K562 (cell line): ENCODE data around the gene SLC1A2. TPM values are rescaled to one million over a fixed set of nuclear protein-coding genes. Genes with fewer than 3 reads are reported as not detected.

ENCODE experiments used
- E2F6 ChIP-seq, 2 experiments: IDR thresholded peaks; 2 replicates each; pipeline ENCODE4 v1.6.1; 2011; ENCODE audit warnings: borderline replicate concordance in 1 of 2, control low read depth in 1 of 2, low read depth in 1 of 2, low read length in 1 of 2, mild to moderate bottlenecking in 1 of 2, mixed read lengths in 1 of 2, moderate library complexity in 1 of 2; ENCODE audit not compliant: insufficient read depth in 1 of 2, insufficient read length in 1 of 2, poor library complexity in 1 of 2, severe bottlenecking in 1 of 2; ENCODE audit errors: extremely low read depth in 1 of 2
- ILF3 ChIP-seq: fragments of 450-650 bp; IDR thresholded peaks from 2 replicates; pipeline ENCODE4 v1.6.1; 2018; ENCODE audit warnings: antibody characterized with exemption, mild to moderate bottlenecking, moderate library complexity, borderline replicate concordance
- MCM2 ChIP-seq: fragments of 450-650 bp; IDR thresholded peaks from 2 replicates; pipeline ENCODE4 v1.6.1; 2017; ENCODE audit warnings: low read depth, mild to moderate bottlenecking
- MXD1 ChIP-seq: fragments of 250-450 bp; sonication (Bioruptor Pico); IDR thresholded peaks from 2 replicates; pipeline ENCODE4 v1.8.0; 2021; ENCODE audit warnings: borderline replicate concordance, mild to moderate bottlenecking, moderate library complexity; ENCODE audit not compliant: poor library complexity, severe bottlenecking
- PBX2 ChIP-seq, 2 experiments: IDR thresholded peaks in 1 of 2; conservative IDR thresholded peaks in 1 of 2; 2 replicates each; pipeline ENCODE4 v1.6.1; 2016; ENCODE audit warnings: low read depth in 2 of 2, mild to moderate bottlenecking in 1 of 2, missing compliant biosample characterization in 1 of 2, missing genetic modification characterization in 1 of 2, moderate library complexity in 1 of 2
- RBM34 ChIP-seq: fragments of 200-400 bp; formaldehyde crosslinking; IDR thresholded peaks from 2 replicates; pipeline ENCODE4 v1.6.1; 2018; ENCODE audit warnings: low read length, borderline replicate concordance; ENCODE audit not compliant: insufficient read depth
- ZNF384 ChIP-seq: IDR thresholded peaks from 2 replicates; pipeline ENCODE4 v1.6.1; 2012; ENCODE audit warnings: low read depth, low read length, improper control_type of control experiment
- ZNF655 ChIP-seq: fragments of 250-450 bp; sonication (Bioruptor Pico); IDR thresholded peaks from 2 replicates; pipeline ENCODE4 v1.5.0; 2021
- polyA plus RNA-seq, 8 experiments: library from polyadenylated mRNA; depleted of rRNA in 4 of 8; stranded (reverse) in 5 of 8; unstranded in 3 of 8; fragments of >200 nt; fragmentation: Nextera tagmentation in 2 of 8; fragmentation: Illumina TruSeq in 1 of 8; extraction: Ambion mirVana in 2 of 8; extraction: Trizol in 1 of 8; gene quantifications; 2 replicates each; pipeline versions ENCODE4 v1.2.1 to v1.2.3, GENCODE V29; 2011 to 2014; ENCODE audit warnings: inconsistent platforms in 1 of 8, missing spikeins in 1 of 8
- total RNA-seq, 7 experiments: library from RNA; depleted of rRNA in 6 of 7; stranded (reverse); fragments of >200 nt in 6 of 7; fragmentation: Illumina TruSeq in 2 of 7; extraction: Trizol in 2 of 7; gene quantifications; 2 replicates each; pipeline versions ENCODE4 v1.2.1 to v1.2.3, GENCODE V29; 2011 to 2021; ENCODE audit warnings: low replicate concordance in 1 of 7

SLC1A2 gene
- total and polyA plus RNA-seq, 9 of the 15 experiments (the other 6 are each of a cell fraction or from before 2014, with no cell fraction given), result 0.03 to 0.07 (median 0.04) TPM; not detected in 5

GRCh38 chr11:35318977-35319925 lies 100.1 kb downstream of the SLC1A2 start (continued):
- TF ChIP-seq PBX2 (CRISPR knock-in tag; IDR thresholded peaks at IDR 0.05; ENCODE audit: low read depth), result no peak
- TF ChIP-seq PBX2 (tag; conservative IDR thresholded peaks at IDR 0.05; ENCODE audit: low read depth), result no peak
- no peak for TF ChIP-seq RBM34
- no peak for TF ChIP-seq E2F6 (IDR thresholded peaks at IDR 0.05; ENCODE audit: borderline replicate concordance in 1 of 2, extremely low read depth in 1 of 2, insufficient read depth in 1 of 2, insufficient read length in 1 of 2, low read depth in 1 of 2, low read length in 1 of 2, poor library complexity in 1 of 2, severe bottlenecking in 1 of 2)
- TF ChIP-seq MCM2, result no peak
- TF ChIP-seq ZNF384, result no peak
- TF ChIP-seq MXD1 (CRISPR knock-in tag), result no peak
- TF ChIP-seq ZNF655 (CRISPR knock-in tag), result no peak
- TF ChIP-seq ILF3, result no peak
